SK-N-SH treated with all-trans-retinoic acid at 6 μM for 48 hours (cell line): Measurements from ENCODE around the gene LSR.

Experiments used
- ATAC-seq: fragments of 200-7000 bp; cut with Tn5 transposase; 3 replicates; pipeline ENCODE4 v1.9.1; 2020; ENCODE audit warnings: mild to moderate bottlenecking, moderate library complexity
- ARNTL ChIP-seq: fragments of 450-650 bp; formaldehyde crosslinking; IDR thresholded peaks from 2 replicates; pipeline ENCODE4 v1.5.0; 2020; ENCODE audit warnings: low read depth, mild to moderate bottlenecking, moderate library complexity, borderline replicate concordance
- BACH2 ChIP-seq: fragments of 250-450 bp; sonication (Bioruptor Pico); IDR thresholded peaks from 2 replicates; pipeline ENCODE4 v1.9.0; 2021; ENCODE audit warnings: mild to moderate bottlenecking, borderline replicate concordance
- CSDC2 ChIP-seq: fragments of 250-450 bp; sonication (Bioruptor Pico); IDR thresholded peaks from 2 replicates; pipeline ENCODE4 v1.5.0; 2020; ENCODE audit warnings: mild to moderate bottlenecking, moderate library complexity
- CSRNP3 ChIP-seq: fragments of 250-450 bp; sonication (Bioruptor Pico); IDR thresholded peaks from 2 replicates; pipeline ENCODE4 v1.5.1; 2021; ENCODE audit warnings: mild to moderate bottlenecking, moderate library complexity
- ESRRG ChIP-seq: fragments of 250-450 bp; sonication (Bioruptor Pico); IDR thresholded peaks from 2 replicates; pipeline ENCODE4 v1.6.1; 2021; ENCODE audit warnings: mild to moderate bottlenecking
- GLIS3 ChIP-seq: fragments of 250-450 bp; sonication (Bioruptor Pico); IDR thresholded peaks from 2 replicates; pipeline ENCODE4 v1.5.0; 2020; ENCODE audit warnings: mild to moderate bottlenecking, moderate library complexity
- ISL1 ChIP-seq: fragments of 250-450 bp; sonication (Bioruptor Pico); IDR thresholded peaks from 2 replicates; pipeline ENCODE4 v2.1.2; 2022; ENCODE audit warnings: mild to moderate bottlenecking, moderate library complexity
- OSR1 ChIP-seq: fragments of 250-450 bp; sonication (Bioruptor Pico); IDR thresholded peaks from 2 replicates; pipeline ENCODE4 v1.8.0; 2022; ENCODE audit warnings: moderate library complexity, mild to moderate bottlenecking, inconsistent platforms
- PPARA ChIP-seq: fragments of 250-450 bp; sonication (Bioruptor Pico); IDR thresholded peaks from 2 replicates; pipeline ENCODE4 v1.5.0; 2020; ENCODE audit warnings: mild to moderate bottlenecking, borderline replicate concordance
- RARB ChIP-seq: fragments of 250-450 bp; sonication (Bioruptor Pico); IDR thresholded peaks from 2 replicates; pipeline ENCODE4 v1.8.0; 2021; ENCODE audit warnings: mild to moderate bottlenecking, moderate library complexity
- SNAI2 ChIP-seq: fragments of 250-450 bp; sonication (Bioruptor Pico); IDR thresholded peaks from 2 replicates; pipeline ENCODE4 v1.5.0; 2020; ENCODE audit warnings: mild to moderate bottlenecking, moderate library complexity
- TCF4 ChIP-seq: fragments of 250-450 bp; sonication (Bioruptor Pico); IDR thresholded peaks from 2 replicates; pipeline ENCODE4 v1.8.0; 2021; ENCODE audit warnings: mild to moderate bottlenecking, moderate library complexity, borderline replicate concordance
- TOX ChIP-seq: fragments of 250-450 bp; sonication (Bioruptor Pico); IDR thresholded peaks from 2 replicates; pipeline ENCODE4 v1.8.0; 2021; ENCODE audit warnings: mild to moderate bottlenecking, moderate library complexity, borderline replicate concordance
- TSHZ2 ChIP-seq: fragments of 250-450 bp; sonication (Bioruptor Pico); IDR thresholded peaks from 2 replicates; pipeline ENCODE4 v1.5.0; 2020; ENCODE audit warnings: mild to moderate bottlenecking, moderate library complexity
- ZC3H10 ChIP-seq: fragments of 250-450 bp; sonication (Bioruptor Pico); IDR thresholded peaks from 2 replicates; pipeline ENCODE4 v1.5.1; 2021; ENCODE audit warnings: mild to moderate bottlenecking, moderate library complexity
- ZFP3 ChIP-seq: fragments of 250-450 bp; sonication (Bioruptor Pico); IDR thresholded peaks from 2 replicates; pipeline ENCODE4 v1.5.0; 2020; ENCODE audit warnings: mild to moderate bottlenecking, moderate library complexity
- ZFP30 ChIP-seq: fragments of 450-650 bp; formaldehyde crosslinking; IDR thresholded peaks from 2 replicates; pipeline ENCODE4 v1.5.0; 2022; ENCODE audit warnings: mild to moderate bottlenecking, moderate library complexity
- ZNF565 ChIP-seq: fragments of 450-650 bp; formaldehyde crosslinking; conservative IDR thresholded peaks from 2 replicates; pipeline ENCODE4 v1.5.0; 2020; ENCODE audit warnings: low read depth, mild to moderate bottlenecking, moderate library complexity
- ZNF70 ChIP-seq: fragments of 450-650 bp; formaldehyde crosslinking; IDR thresholded peaks from 2 replicates; pipeline ENCODE4 v1.5.0; 2020; ENCODE audit warnings: mild to moderate bottlenecking, moderate library complexity
- ZNF8 ChIP-seq: fragments of 450-650 bp; formaldehyde crosslinking; IDR thresholded peaks from 2 replicates; pipeline ENCODE4 v1.5.0; 2020; ENCODE audit warnings: mild to moderate bottlenecking, moderate library complexity
- TF ChIP-seq, protein P1 (sequence below): fragments of 250-450 bp; sonication (Bioruptor Pico); IDR thresholded peaks from 2 replicates; pipeline ENCODE4 v1.8.0; 2021; ENCODE audit warnings: low read depth, mild to moderate bottlenecking, moderate library complexity, borderline replicate concordance
- TF ChIP-seq, protein P2 (sequence below): fragments of 250-450 bp; sonication (Bioruptor Pico); IDR thresholded peaks from 2 replicates; pipeline ENCODE4 v1.8.0; 2020; ENCODE audit warnings: mild to moderate bottlenecking, moderate library complexity, borderline replicate concordance

Gene LSR

DNA sequence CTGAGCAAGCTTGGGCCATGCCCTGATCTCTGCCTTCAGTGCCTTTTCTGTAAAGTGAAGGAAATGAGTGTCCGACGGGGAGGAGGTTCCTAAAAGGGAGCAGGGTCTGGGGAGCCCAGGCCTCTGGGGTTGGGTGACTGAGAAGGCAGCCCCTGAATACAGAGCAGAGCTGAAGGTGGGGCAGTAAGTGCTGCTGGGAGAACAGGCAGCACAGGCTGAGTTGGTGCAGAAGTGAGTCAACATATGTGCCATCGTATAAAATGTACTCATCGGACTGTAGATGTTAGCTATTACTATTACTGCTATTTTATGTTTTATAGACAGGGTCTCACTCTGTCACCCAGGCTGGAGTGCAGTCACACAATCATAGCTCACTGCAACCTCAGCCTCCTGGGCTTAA is 32.5 kb downstream of the LSR start (continued):
- TF ChIP-seq, protein P1, sequence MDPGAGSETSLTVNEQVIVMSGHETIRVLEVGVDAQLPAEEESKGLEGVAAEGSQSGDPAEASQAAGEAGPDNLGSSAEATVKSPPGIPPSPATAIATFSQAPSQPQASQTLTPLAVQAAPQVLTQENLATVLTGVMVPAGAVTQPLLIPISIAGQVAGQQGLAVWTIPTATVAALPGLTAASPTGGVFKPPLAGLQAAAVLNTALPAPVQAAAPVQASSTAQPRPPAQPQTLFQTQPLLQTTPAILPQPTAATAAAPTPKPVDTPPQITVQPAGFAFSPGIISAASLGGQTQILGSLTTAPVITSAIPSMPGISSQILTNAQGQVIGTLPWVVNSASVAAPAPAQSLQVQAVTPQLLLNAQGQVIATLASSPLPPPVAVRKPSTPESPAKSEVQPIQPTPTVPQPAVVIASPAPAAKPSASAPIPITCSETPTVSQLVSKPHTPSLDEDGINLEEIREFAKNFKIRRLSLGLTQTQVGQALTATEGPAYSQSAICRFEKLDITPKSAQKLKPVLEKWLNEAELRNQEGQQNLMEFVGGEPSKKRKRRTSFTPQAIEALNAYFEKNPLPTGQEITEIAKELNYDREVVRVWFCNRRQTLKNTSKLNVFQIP (CRISPR knock-in tag), result no peak
- no peak for TF ChIP-seq TCF4 (CRISPR knock-in tag)

DNA sequence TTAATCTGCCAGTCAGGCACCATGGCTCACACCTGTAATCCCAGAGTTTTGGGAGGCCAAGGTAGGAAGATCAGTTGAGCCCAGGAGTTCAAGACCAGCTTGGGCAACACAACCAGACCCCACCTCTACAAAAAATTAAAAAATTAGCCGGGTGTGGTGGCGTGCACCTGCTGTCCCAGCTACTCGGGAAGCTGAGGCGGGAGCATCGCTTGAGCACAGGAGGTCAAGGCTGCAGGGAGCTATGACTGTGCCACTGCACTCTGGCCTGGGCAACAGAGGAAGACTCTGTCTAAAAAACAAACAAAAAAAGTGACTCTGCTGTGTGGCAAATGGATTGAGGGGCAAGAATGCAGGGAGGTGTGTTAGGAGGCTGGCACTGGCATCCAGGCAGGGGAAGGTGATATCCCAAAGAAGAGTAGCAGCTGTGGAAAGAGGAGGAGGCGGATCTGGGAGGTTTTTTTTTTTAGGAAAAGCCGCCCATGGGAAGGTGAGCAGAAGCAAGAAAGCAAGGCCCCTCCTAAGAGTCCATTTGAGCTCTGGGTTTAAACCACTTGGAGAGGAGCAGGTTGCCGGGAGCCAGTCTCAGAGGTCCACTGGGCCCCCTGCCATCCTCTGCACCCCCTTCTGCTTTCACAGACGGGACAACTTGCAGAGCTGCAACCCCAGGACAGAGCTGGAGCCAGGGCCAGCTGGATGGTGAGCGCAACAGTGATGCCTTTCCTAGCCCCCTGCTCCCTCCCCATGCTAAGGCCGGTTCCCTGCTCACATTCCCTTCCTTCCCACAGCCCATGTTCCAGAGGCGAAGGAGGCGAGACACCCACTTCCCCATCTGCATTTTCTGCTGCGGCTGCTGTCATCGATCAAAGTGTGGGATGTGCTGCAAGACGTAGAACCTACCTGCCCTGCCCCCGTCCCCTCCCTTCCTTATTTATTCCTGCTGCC is 35.6 kb downstream of the LSR start:
- TF ChIP-seq BACH2 (CRISPR knock-in tag) (no peak), ZFP30 (CRISPR knock-in tag) (no peak), TOX (CRISPR knock-in tag) (no peak), SNAI2 (CRISPR knock-in tag) (no peak), TCF4 (CRISPR knock-in tag) (no peak), PPARA (CRISPR knock-in tag) (no peak), RARB (CRISPR knock-in tag) (no peak), ZNF565 (no peak), ZNF8 (CRISPR knock-in tag) (no peak), ARNTL (CRISPR knock-in tag) (no peak), ZC3H10 (CRISPR knock-in tag) (no peak), ESRRG (no peak), CSDC2 (no peak), ZNF70 (CRISPR knock-in tag) (no peak), CSRNP3 (CRISPR knock-in tag) (no peak), ZFP3 (CRISPR knock-in tag) (no peak), OSR1 (no peak), TSHZ2 (CRISPR knock-in tag) (no peak)
- TF ChIP-seq, protein P1 (CRISPR knock-in tag), result no peak
- TF ChIP-seq, protein P2, sequence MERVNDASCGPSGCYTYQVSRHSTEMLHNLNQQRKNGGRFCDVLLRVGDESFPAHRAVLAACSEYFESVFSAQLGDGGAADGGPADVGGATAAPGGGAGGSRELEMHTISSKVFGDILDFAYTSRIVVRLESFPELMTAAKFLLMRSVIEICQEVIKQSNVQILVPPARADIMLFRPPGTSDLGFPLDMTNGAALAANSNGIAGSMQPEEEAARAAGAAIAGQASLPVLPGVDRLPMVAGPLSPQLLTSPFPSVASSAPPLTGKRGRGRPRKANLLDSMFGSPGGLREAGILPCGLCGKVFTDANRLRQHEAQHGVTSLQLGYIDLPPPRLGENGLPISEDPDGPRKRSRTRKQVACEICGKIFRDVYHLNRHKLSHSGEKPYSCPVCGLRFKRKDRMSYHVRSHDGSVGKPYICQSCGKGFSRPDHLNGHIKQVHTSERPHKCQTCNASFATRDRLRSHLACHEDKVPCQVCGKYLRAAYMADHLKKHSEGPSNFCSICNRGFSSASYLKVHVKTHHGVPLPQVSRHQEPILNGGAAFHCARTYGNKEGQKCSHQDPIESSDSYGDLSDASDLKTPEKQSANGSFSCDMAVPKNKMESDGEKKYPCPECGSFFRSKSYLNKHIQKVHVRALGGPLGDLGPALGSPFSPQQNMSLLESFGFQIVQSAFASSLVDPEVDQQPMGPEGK, result no peak
- no peak for ATAC-seq

GRCh38 chr19:35285095-35285449 is 36.3 kb downstream of the LSR start:
- no peak for ATAC-seq
- no peak for TF ChIP-seq ZNF70 (CRISPR knock-in tag)
- TF ChIP-seq ARNTL (CRISPR knock-in tag), result no peak
- TF ChIP-seq RARB (CRISPR knock-in tag), result no peak
- TF ChIP-seq GLIS3 (CRISPR knock-in tag), result no peak
- no peak for TF ChIP-seq TOX (CRISPR knock-in tag)
- TF ChIP-seq, protein P2, result no peak
- TF ChIP-seq ISL1, result no peak
- no peak for TF ChIP-seq ZNF565
- no peak for TF ChIP-seq TCF4 (CRISPR knock-in tag)
- TF ChIP-seq, protein P1 (CRISPR knock-in tag), result no peak
- no peak for TF ChIP-seq ZC3H10 (CRISPR knock-in tag)
- no peak for TF ChIP-seq ZFP30 (CRISPR knock-in tag)
- TF ChIP-seq OSR1, result no peak
